ENCODE results near the gene ZNF529.

Gene ZNF529

DNA sequence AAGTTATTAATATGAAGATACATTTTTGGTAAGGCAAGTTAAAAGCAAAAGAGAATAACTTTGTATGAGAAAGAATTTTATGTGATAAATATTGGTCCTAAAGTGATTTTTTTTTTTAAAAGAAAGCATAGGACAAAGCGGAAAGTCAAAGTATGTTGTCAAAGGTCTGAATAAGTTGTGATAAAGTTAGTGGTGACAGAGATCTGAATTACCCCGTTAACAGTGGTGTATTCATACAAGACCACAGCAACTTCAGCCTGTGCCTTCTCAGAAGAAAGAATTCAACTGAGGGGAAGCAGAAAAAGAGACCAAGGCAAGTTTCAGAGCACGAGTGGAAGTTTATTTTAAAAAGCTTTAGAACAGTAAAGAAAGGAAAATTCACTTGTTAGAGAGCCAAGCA is 64.8 kb downstream of the ZNF529 start:
- DNase-seq = no peak

DNA sequence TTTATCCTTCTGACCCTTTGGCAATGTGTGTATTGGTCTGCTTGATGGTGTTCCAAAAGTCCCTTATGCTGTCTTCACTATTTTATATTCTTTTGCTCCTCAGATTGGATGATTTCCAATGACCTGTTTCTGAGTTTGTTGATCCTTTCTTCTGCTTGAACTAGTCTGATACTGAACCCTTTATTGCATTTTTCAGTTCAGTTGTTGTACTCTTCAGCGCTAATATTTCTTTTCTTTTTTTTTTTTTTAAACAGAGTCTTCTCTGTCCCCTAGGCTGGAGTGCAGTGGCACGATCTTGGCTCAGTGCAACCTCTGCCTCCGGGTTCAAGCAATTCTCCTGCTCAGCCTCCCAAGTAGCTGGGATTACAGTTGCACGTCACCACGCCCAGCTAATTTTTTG is 71.1 kb downstream of the ZNF529 start:
- DNase-seq = no peak

DNA sequence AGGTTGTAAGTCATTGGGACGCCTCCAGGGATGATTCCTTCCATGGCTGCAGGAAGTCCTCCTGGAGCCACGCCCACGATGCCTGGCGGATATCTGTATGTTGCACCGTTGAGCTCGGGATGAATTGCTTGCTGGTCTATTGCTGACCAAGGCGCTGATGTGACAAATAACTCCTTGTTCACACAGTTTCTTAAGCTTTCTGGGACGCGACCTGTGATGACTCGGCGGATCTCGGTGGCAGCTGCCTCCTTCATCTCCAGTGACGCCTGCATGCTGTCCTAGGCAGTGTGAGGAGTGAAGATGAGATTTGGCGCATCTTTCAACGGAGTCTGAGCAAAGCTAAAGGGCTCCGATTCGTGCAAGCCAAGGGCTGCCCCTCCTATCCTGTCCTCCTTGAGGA is 76.1 kb downstream of the ZNF529 start:
- no peak for DNase-seq

Data from NCI-H345 (cell line).